ENCODE measurements around the gene PPM1H.

PPM1H gene

GRCh38 chr12:62928632-62929031, 6.3 kb downstream of the PPM1H start:
- no peak for TF ChIP-seq CTCF (conservative IDR thresholded peaks at IDR 0.05; ENCODE audit: control insufficient read depth, insufficient read depth, low read depth, low read length)
- DNase-seq (ENCODE audit: low read depth): no peak

GRCh38 chr12:62925680-62926079, 9.3 kb downstream of the PPM1H start:
- DNase-seq (ENCODE audit: low read depth): no peak
- no peak for TF ChIP-seq CTCF (conservative IDR thresholded peaks at IDR 0.05; ENCODE audit: control insufficient read depth, insufficient read depth, low read depth, low read length)
- H3K4me3 ChIP-seq (ENCODE audit: control insufficient read depth, low read depth, low read length): no peak overlapping the region

More at GRCh38 chr12:62928632-62929031, 6.3 kb downstream of the PPM1H start:
- no peak overlapping the region for H3K4me3 ChIP-seq (ENCODE audit: control insufficient read depth, low read depth, low read length)

GRCh38 chr12:62924084-62924483, 10.9 kb downstream of the PPM1H start:
- no peak overlapping the region for H3K4me3 ChIP-seq (ENCODE audit: control insufficient read depth, low read depth, low read length)
- DNase-seq (ENCODE audit: low read depth): no peak
- no peak for TF ChIP-seq CTCF (conservative IDR thresholded peaks at IDR 0.05; ENCODE audit: control insufficient read depth, insufficient read depth, low read depth, low read length)

- TF ChIP-seq CTCF (conservative IDR thresholded peaks at IDR 0.05; ENCODE audit: control insufficient read depth, insufficient read depth, low read depth, low read length): no peak
- no peak for DNase-seq (ENCODE audit: low read depth)
- H3K4me3 ChIP-seq (ENCODE audit: control insufficient read depth, low read depth, low read length): no peak overlapping the region
These were observed 12.4 kb downstream of the PPM1H start for GRCh38 chr12:62922539-62922938.

GRCh38 chr12:62919838-62920237, 15.1 kb downstream of the PPM1H start:
- DNase-seq (ENCODE audit: low read depth): peak; percentile 70
- no peak for TF ChIP-seq CTCF (conservative IDR thresholded peaks at IDR 0.05; ENCODE audit: control insufficient read depth, insufficient read depth, low read depth, low read length)
- no peak overlapping the region for H3K4me3 ChIP-seq (ENCODE audit: control insufficient read depth, low read depth, low read length)

- DNase-seq (ENCODE audit: low read depth): peak; percentile 4
- no peak for TF ChIP-seq CTCF (conservative IDR thresholded peaks at IDR 0.05; ENCODE audit: control insufficient read depth, insufficient read depth, low read depth, low read length)
- no peak overlapping the region for H3K4me3 ChIP-seq (ENCODE audit: control insufficient read depth, low read depth, low read length)
These were observed 17.0 kb downstream of the PPM1H start for GRCh38 chr12:62917926-62918325.
